Kasumi-1 (cell line): Measurements from ENCODE around the gene CATSPERE.
"Not testable (repeated sequence)": the region's sequence is repeated elsewhere in the genome, so short reads cannot be mapped to it uniquely, and the experiment has no call there.

Source experiments
- DNase-seq, 2 experiments: peaks; one replicate each; lab custom pipeline; 2025; lab: John Stamatoyannopoulos, UW

CATSPERE gene

DNA sequence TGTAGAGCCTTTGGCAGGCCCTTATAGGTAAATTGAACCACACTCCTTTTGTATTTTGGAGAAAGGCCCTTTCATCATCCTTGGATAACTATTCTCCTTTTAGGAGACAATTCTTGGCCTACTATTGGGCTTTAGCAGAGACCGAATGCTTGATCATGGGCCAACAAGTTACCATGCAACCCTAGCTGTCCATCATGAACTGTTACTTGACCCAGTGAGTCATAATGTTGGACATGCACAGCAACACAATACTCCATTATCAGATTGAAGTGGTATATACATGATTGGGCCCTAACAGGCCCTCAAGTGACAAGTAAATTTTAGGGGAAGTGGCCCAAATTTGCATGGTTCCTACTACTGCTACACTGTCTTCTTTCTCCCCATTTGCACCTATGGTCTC is 84.4 kb downstream of the CATSPERE start:
- no peak for DNase-seq

DNA sequence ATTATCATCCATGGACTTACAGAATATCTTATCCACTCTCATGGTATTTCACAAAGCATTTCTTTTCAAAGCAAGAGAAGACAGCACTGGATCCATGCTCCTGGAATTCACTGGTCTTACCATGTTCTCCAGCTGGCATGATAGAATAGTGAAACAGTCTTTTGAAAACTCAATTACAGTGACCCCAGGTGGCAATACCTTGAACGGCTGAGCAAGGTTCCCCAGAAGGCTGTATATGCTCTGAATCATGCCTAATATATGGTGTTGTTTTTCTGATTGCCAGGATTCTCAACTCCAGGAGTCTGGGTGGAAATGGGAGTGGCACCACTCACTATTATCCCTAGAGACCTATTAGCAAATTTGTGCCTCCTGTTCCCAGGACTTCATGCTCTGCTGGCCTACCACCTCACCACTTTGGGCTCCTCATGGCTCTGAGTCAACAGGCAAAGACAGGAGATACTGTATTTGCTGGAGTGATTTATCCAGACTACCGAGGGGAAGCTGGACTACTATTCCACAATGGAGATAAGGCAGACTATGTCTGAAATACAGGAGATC is 87.6 kb downstream of the CATSPERE start:
- no peak for DNase-seq

DNA sequence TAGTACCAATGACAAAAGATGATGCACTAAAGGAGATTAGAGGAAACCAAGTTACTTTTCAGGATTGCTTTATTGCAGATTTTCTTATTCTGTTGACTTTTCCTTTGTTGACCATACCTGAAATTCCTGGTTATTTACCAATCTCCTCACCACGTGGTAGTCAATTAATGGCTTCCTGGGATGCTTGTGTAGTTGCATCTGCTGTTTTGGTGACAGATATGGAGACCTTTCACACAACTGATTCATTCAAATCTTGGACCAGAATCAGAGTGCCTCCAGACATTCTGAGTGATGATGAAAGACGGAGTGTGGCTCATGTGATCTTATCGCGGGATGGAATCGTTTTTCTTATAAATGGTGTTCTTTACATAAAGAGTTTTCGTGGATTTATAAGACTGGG is 91.3 kb downstream of the CATSPERE start:
- DNase-seq: no peak

DNA sequence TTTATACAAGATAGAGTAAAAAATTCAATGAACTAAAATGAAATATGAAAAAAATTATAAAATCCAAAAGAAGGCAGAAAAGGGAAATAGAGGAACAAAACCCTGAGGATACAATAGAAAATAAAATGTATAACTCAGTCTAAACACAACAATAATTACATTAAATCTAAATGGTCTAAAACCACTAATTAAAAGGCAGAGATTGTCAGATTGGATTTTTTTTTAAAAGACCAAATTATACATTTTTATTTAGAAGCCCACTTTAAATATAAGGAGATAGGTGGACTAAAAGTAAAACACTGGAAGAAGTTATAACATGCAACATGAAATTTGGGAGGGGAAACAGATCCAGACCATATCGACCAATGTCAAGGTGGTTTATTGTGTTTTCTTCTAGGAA is 95.2 kb downstream of the CATSPERE start:
- DNase-seq: no peak

DNA sequence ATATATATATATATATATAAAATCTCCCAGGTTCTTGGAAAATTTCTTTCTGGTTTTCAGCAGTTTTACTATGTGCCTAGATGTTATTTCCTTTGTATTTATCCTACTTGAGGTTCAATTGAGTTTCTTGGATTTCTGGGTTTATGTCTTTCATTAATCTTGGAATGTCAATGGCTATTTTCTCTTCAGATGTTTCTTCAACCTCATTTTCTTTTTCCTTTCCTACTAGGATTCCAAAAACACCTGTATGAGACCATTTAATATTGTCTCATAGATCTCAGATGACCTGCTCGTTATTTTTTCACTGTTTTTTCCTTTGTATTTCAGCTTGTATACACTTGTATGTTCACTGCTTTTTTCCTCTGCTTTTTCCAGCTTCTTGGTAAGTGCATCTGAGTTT is 96.5 kb downstream of the CATSPERE start:
- DNase-seq: no peak

DNA sequence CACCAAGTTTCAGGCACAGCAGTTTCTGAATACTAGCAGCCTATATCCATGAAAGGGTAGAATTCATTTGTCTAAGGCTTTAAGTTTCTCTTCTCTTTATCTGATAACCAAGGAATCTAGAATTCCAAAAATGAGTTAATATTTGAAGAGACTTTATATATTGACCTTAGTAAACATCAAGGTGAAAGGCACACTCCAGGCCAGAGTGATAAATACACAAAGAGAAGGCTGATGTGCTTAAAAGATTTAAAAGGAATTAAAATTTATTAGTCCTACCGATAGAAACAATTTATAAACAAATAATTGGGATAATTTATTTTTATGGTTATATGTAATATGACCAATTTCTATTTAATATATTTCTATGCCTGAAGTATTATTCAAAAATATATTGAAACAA is 98.5 kb downstream of the CATSPERE start:
- DNase-seq: no peak

DNA sequence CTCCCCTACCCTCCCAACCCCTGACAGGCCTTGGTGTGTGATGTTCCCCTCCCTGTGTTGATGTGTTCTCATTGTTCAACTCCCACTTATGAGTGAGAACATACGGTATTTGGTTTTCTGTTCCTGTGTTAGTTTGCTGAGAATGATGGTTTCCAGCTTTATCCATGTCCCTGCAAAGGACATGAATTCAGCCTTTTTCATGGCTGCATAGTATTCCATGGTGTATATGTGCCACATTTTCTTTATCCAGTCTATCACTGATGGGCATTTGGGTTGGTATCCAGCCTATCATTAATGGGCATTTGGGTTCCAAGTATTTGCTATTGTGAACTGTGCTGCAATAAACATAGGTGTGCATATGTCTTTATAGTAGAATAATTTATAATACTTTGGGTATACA is 101.8 kb downstream of the CATSPERE start:
- not testable (repeated sequence) for DNase-seq

DNA sequence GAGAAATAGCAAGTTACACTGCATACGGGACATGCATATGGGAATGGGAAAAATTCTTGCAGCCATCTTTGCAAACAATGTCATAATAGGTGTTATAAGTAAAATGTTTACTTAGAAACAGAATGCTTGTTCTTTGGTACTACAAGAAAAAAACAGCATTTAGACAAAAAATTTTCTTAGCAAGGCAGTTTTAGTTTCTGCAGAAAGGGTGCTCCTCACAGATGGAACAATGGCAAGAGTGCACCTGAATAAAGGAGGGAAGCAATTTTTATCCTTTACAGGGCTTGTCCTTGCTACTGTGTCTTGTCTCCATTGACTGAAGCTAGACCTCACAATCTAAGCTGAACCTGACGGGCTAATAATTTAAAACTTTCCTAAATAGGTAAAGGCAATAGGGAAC is 112.7 kb downstream of the CATSPERE start:
- no peak for DNase-seq

DNA sequence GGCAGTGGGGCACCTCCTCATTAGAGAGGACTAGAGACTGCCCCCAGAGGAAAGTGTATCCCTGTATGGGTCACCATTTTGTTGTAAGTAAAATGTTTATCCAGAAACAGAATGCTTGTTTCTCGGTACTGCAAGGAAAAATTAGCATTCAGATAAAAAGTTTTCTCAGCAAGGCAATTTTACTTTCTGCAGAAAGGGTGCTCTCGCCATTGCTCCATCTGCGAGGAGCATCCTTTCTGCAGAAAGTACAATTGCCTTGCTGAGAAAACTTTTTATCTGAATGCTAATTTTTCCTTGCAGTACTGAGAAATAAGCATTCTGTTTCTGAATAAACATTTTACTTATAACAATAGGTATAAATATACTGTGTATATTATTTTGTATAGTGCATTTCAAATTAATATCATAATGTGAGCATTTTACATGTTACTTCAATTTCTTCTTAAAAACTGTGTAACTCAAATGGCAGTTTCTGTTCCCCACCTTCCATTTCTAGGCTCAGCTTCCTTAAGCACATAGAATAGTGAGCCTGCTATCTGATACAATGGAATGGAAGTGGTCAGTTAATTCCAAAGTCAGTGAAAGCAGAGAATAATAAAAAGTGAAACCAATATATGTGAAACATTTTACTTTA is 115.3 kb downstream of the CATSPERE start:
- no peak for DNase-seq

DNA sequence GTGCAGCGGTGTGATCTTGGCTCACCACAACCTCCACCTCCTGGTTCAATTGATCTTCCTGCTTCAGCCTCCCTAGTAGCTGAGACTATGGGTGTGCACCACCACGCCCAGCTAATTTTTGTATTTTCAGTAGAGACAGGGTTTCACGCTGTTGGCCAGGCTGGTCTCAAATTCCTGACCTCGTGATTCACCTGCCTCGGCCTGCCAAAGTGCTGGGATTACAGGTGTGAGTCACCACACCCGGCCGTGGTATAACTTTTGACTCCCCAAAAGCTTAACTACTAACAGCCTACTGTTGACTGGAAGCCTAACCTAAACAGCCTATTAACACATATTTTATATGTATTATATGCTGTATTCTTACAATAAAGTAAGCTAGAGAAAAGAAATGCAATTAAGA is 117.1 kb downstream of the CATSPERE start:
- not testable (repeated sequence) for DNase-seq

DNA sequence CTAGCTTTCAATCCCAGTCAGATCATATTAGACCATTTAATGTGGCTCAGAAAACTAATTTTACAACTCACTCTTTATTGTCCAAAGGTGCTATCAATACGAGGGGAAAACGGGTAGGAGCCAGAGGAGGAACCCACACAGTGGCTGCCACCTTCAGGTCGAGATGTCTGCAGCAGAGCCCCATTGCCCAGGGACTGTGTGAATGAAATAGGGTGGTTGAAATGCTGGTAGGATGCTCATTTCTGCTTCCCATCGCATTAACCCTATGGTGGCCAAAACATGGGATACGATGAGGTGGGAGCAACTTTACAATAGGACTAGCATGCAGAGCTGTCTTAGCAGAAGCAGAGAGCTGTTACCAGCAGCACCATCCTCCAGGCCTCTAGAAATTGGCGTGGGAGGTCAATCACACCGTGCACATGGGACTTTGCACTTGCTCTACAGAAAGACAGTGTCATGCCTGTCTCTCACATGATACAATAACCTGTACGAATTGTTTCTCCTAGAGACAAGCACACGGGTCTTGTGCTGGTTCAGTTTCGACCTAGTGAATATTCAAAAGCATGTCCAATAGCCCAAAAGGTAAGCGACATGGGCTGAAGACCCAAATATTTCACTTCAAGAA is 122.4 kb downstream of the CATSPERE start:
- DNase-seq: no peak

DNA sequence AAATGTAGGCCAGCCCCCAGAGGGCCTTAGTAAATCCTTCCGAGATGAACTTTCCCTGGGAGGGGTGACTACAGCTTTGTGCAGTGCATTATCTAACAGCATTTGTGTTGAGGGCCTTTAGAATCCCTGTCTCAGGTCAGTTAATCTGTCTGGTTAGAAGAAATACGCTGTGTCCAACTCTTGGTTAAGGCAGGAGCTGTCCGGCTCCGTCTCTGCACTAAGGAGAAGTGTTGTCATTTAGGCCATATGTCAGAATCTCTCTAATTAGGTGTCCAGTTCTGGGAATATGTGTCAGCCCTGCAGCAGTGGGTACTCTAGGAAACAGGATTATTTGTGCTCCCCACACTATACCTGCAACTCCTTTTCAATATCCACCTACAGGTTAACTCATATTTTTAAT is 124.8 kb downstream of the CATSPERE start:
- no peak for DNase-seq

DNA sequence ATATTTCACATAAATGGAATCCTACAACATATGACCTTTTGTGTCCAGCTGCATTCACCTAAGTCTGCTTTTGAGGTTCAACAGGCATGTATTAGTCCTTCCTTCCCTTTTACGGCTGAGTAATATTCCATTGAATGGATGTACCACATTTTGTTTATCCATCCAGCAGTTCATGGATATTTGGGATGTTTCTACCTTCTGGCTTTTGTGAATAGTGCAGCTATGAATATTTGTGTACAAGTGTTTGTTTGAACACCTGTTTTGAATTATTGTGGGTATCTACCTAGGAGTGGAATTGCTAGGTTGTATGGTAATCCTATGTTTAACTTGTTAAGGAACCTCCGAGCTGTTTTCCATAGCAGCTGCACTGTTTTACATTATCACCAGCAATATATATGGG is 129.6 kb downstream of the CATSPERE start:
- DNase-seq: no peak

DNA sequence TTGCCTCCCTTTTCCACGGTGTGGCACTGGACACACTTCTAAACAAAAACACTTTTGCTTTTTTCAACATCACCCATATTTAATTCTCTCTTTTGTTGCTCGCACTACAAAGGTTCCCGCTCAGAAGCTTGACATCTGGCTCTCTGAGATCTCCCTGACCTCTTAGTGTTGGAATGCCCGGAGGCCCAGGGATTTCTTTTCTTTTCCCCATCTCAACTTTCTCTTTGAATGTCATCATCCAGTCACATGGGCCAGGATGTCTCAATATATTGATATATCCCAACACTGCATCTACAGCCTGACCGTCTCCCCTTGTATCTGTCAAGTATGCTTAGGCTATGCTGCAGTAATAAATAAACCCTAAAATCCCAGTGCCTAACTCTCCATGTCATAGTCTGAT is 137.5 kb downstream of the CATSPERE start:
- DNase-seq: no peak

DNA sequence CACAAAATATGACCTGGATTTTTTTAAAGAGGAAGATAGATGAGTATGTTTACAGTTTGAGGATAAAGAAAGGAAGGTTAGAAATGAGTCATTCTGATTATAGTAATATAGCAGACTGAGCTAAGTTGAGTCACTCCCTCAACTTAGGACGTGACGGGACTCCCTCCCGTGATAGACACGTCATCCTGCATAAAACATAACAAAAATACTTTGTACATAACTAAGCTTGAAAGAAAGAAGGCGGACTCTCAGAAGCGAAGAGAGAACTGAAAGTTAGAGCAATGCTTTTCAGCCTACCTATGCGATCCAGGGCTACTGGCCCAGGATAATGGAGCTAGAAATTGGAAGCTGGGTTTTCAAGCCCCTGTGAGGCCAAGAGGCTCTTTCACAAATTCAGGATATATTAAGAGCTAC is 138.9 kb downstream of the CATSPERE start:
- no peak for DNase-seq

DNA sequence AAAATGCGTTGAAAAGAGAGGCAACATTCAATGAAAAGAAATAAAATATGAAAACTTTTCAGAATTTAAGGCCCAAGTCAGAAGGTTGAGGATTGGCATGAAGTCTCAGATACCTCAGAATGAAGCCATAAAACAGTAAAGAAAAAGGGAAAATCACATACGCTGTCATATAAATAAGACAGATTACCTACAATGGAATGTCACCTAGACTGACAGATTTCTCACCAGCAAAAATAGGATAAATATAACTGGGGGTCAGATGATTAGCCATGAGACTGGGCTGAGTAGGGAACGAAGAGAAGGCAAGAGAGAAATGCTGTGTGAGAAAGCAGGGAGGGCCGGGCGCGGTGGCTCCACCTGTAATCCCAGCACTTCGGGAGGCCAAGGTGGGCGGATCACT is 140.3 kb downstream of the CATSPERE start:
- DNase-seq: no peak

DNA sequence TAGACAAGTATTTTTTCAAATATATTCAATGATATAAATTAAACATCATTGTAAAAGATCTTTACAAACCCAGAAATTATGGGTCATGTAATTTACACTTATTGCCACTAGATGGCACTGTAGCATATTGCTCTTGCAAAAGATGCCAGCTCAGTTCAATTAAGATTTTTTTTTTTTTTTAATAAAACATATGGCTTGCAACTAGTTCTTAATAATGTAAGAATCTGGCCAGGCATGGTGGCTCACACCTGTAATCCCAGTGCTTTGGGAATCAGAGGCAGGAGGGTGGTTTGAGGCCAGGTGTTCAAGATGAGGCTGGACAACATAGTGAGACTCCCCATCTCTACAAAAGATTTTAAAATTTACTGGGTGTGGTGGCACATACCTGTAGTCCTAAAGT is 142.4 kb downstream of the CATSPERE start:
- DNase-seq: peak; percentile 29 to 42

DNA sequence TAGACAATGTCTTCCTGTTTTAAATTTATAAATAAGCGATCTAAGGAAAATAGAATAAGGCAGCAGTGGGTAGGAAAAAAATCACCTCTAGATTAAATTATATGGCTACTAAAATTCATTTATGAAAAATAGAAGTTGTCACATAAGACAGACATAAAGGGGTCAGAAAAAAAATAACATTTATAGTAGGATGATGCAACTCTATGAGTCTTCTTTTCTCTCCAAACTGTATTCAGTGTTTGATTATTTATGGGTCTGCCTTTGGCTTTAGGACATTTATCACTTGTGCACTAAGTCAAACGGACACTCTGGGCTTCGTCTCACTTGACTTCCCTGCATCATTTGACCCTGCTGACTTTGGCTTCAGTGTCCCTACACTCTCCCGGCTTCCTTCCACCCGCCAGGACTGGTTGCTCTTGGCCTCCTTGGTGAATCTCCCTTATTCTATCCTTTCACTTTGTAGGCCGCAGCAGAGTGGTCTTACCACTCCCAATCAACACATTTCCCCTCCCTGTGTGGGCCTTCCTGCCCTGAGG is 144.8 kb downstream of the CATSPERE start:
- no peak for DNase-seq

DNA sequence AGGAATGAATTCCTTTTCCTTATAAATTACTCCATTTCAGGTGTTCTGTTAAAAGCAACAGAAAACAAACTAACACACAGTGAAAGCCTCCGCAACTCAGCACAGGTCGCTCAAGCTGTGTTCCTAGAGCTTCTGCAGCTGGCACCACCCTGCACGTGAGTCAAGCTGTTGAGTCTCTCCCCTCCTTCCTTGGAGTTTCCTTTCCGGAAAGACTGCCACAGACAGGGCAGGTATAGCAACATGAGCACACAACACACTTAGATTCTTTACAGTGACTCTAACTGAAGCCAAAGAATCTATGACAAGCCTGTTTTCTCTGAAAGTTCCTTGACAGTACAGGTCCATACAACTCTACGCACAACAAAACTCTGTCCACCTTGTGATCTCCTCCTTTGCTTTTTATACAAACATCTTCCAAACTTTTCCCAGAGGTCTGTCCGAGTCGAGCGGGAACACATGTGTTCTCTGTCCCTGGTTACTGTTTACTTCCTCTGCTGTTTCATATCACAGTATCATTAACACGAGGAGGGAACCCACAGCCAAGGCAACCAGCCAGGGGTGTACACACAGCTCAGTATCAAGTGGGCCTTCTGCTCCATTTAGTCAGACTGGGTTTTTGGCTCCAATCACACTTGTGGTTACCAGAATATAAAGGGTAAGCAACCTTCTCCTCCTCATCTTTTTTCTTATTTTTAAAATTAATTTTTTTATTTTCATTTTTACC is 153.2 kb downstream of the CATSPERE start:
- no peak for DNase-seq

DNA sequence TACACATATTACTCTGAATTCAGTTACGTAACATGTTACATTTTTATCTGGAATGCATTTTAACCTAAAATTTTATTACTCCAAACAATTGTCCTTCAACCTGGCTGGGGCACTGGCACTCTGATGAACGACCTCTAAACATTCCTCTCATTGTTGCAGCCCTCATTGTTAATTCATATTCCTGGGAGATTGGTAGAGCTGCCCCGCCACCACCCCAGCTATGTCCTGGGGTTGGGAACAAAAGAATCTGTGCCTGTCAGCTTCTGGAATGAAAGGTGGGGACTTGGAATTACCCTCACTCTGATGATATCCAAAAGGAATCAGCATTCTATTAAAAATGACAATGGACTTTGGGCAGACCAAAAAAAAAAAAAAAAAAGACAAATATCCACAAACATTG is 153.8 kb downstream of the CATSPERE start:
- no peak for DNase-seq

DNA sequence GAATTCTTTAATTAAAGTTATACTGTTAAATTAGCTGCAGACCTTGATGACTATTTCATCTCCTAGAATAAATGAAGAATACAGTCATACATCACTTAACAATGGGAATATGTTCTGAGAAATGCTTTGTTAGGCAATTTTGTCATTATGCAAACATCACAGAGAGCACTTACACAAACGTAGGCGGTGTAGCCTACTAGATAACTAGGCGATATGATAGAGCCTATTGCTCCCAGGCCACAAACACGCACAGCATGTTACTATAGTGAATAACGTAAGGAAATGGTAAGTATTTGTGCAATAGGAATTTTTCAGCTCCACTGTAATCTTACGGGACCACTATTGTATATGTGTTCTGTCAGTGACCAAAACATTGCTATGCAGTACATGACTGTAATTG is 154.2 kb downstream of the CATSPERE start:
- no peak for DNase-seq

DNA sequence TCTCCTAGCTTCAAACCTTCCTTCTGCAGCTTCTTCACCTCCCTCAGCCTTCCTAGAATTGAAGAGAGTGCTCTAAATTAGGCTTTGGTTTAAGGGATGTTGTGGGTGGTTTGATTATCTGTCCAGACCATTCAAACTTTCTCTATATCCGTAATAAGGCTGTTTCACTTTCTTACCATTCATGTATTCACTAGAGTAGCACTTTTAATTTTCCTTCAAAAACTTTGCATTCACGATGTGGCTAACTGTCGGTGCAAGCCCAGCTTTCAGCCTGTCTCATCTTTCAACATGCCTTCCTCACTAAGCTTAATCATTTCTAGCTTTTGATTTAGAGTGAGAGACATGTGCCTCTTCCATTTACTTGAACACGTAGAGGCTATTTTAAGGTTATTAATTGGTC is 165.6 kb downstream of the CATSPERE start:
- DNase-seq: no peak

DNA sequence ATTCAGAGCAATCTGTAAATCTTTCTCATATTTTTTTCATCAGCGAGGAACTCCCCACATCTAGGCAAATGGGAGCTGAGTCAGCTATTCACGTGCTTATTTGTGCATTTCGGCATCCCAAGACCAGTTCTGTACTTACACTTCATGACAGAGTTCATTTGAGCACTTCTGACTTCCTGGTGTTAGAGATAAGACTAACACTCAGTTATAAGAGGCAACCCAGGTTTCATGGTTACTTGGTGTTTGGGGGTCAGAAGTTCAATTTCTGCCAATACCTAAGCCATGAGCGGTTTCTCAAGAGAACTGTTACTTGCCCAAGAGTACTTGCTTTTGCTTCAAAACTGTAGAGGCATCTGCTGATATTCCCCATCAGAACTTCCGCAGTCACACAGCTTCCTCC is 167.7 kb downstream of the CATSPERE start:
- DNase-seq: no peak
